ENCODE data around the gene POLR2H.

POLR2H gene

GRCh38 chr3:184361532-184361931 is at the start of gene POLR2H, which contains the start of gene CLCN2:
POLR2H (plus strand) TSS chr3:184361710; CDS start chr3:184363493, 1,783 bp downstream.
CLCN2 (minus strand) TSS chr3:184361605; CDS start chr3:184361479, 126 bp downstream.
- DNase-seq (ENCODE audit: low read depth) = peak; percentile 40

- peak; percentile 85 for DNase-seq (ENCODE audit: low read depth)
Measured at GRCh38 chr3:184314363-184314699, 47.2 kb upstream of the POLR2H start, which contains the start of gene EIF4G1. EIF4G1 (plus strand) TSS chr3:184314606; CDS start chr3:184315797, 1,191 bp downstream.

- DNase-seq (ENCODE audit: low read depth) = peak; percentile 37
Measured at GRCh38 chr3:184314700-184315542, 46.6 kb upstream of the POLR2H start.

GRCh38 chr3:184315543-184315867 is 46.0 kb upstream of the POLR2H start:
- no peak for DNase-seq (ENCODE audit: low read depth)

GRCh38 chr3:184315871-184316661 is 45.4 kb upstream of the POLR2H start:
- no peak for DNase-seq (ENCODE audit: low read depth)

DNA sequence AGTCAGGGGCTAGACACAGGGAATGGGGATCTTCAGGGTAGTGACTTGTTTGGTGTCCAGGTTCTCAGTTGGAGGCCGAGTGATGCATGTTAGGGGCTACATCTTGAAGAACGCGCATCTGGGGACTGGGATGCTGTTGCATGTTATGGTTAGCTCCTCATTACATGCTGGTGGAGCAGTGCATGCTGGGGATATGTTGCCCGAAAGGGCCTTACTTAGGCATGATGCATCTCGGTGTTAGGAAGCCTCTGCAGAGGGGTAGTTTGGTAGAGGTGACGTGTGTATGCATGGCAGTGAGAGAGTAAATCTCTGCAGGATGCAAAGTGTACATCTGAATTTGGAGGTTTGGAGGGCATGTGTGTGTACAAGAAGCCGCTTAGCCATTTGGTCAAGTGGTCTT is 44.7 kb upstream of the POLR2H start:
- DNase-seq (ENCODE audit: low read depth) = no peak

- no peak for DNase-seq (ENCODE audit: low read depth)
Measured at GRCh38 chr3:184317201-184317600, 44.3 kb upstream of the POLR2H start.

DNA sequence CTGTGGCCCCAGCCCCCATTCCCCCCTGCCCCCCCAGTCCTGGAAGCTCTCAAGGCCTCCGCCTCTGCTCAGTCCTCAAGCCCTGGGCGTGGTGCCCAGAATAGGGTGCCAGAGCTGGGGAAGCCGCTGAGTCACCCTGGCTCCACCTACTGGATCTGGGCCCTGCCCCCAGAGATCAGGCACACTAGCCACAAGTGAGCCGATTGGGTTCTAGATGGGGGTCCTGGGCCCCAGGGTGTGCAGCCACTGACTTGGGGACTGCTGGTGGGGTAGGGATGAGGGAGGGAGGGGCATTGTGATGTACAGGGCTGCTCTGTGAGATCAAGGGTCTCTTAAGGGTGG is 41.4 kb upstream of the POLR2H start:
- no peak for DNase-seq (ENCODE audit: low read depth)

- no peak for DNase-seq (ENCODE audit: low read depth)
Measured at GRCh38 chr3:184321666-184322065, 39.8 kb upstream of the POLR2H start.

DNA sequence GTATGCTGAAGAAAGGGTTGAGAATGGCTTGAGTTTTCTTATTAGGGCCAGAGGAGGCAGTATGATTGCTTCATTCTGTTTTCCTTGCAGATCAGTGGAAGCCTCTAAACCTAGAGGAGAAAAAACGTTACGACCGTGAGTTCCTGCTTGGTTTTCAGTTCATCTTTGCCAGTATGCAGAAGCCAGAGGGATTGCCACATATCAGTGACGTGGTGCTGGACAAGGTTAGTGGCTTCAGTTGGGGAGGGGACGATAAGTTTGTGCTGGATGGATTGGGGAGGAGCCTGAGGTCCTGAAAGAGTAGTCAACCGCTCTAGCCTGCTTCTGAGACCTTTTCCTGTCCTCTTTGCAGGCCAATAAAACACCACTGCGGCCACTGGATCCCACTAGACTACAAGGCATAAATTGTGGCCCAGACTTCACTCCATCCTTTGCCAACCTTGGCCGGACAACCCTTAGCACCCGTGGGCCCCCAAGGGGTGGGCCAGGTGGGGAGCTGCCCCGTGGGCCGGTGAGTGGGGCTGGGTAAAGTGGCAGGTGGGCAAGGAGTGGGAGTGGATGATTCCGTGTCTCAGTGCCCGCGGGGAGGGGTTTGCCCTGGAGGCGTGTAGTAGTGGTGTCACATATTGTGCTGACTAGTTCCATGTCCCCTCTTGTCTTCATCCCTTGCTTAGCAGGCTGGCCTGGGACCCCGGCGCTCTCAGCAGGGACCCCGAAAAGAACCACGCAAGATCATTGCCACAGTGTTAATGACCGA is 38.6 kb upstream of the POLR2H start:
- no peak for DNase-seq (ENCODE audit: low read depth)

DNA sequence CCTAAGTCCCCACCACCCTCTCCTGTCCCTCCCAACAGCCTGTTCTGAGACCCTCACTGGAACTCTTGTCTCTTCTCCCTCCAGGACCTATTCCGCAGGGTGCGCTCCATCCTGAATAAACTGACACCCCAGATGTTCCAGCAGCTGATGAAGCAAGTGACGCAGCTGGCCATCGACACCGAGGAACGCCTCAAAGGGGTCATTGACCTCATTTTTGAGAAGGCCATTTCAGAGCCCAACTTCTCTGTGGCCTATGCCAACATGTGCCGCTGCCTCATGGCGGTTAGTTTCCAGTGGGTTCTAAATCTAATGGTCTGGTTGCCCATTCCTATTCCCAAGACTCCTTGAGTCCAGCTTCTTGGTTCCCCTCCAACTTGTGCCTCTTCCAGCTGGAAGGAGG is 37.8 kb upstream of the POLR2H start:
- DNase-seq (ENCODE audit: low read depth) = no peak

DNA sequence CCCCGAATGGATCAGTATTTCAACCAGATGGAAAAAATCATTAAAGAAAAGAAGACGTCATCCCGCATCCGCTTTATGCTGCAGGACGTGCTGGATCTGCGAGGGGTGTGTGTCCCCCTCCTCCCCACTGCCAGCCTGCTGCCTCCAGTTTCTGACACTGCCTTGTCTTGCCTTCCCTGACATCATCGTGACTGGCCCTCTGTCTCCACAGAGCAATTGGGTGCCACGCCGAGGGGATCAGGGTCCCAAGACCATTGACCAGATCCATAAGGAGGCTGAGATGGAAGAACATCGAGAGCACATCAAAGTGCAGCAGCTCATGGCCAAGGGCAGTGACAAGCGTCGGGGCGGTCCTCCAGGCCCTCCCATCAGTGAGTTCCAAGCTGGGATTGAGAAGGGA is 36.2 kb upstream of the POLR2H start:
- no peak for DNase-seq (ENCODE audit: low read depth)

DNA sequence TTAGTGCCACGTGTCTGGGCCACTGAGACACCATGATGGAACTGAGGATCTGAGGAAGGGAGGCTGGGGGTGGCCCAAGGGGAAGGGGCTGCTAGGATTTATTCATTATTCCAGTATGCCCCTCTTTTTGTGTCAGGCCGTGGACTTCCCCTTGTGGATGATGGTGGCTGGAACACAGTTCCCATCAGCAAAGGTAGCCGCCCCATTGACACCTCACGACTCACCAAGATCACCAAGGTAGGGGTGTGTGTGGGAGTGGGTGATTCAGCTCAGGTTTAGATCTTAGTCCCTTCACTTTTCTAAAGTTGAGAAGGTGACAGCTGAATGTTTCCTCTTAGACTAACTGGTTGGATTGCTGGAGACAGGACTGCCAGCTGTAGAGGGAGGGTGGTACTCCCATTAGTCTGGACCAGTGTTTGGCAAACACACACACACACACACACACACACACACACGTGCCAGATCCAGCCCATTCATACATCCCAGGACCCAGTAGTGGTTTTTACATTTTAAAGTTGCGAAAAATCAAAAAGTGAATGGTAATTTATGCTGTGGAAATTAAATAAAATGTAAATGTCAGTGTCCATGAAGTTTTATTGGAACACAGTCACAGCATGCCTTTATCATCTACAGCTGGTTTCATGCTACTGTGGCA is 35.7 kb upstream of the POLR2H start:
- no peak for DNase-seq (ENCODE audit: low read depth)

DNA sequence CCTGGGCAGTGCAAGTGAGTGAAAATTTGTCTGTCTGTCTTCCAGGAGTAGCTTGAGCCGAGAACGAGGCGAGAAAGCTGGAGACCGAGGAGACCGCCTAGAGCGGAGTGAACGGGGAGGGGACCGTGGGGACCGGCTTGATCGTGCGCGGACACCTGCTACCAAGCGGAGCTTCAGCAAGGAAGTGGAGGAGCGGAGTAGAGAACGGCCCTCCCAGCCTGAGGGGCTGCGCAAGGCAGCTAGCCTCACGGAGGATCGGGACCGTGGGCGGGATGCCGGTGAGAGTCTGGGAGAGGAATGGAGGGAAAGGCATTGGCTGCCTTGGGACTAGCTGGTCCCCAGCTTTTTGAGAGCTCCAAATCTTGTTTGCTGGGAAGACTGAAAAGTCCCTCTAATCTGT is 34.3 kb upstream of the POLR2H start:
- no peak for DNase-seq (ENCODE audit: low read depth)

DNA sequence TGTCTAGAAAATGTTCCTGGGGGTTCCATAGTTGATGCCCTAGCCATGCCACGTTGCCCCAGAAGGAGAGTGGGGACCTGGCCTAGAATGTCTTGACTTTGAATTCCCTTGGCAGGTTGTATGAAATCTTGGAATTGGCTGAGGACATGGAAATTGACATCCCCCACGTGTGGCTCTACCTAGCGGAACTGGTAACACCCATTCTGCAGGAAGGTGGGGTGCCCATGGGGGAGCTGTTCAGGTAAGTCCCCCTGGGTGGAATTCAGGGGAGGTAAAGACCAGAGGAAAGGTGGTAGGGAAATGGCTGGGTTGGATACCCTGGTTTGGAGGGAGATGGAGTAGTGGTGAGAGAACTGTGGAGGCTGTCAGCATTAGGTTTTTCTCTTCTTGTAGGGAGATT is 33.0 kb upstream of the POLR2H start:
- DNase-seq (ENCODE audit: low read depth) = no peak

GRCh38 chr3:184332370-184333090 is 29.0 kb upstream of the POLR2H start:
- DNase-seq (ENCODE audit: low read depth) = no peak

DNA sequence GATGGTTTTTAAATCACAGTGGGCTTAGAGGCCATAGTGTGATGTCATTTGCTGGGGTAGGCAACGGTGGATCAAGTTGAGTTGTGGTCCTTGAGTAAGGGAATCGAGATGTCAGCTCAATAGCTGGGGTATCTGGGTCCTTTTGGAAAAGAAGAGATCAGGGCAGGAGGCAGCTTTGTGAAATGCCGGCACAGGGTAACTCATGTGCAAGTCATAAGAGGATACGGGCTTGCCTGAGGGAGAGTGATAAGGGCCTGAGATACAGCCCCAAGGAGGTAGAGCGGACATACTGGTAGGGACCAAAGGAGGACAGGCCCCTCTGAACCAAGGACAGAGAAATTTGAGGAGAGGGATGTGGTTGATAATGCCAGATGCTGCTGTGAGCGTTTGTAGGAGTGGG is 28.3 kb upstream of the POLR2H start:
- no peak for DNase-seq (ENCODE audit: low read depth)

- DNase-seq (ENCODE audit: low read depth) = no peak
Measured at GRCh38 chr3:184333700-184334099, 27.8 kb upstream of the POLR2H start.

DNA sequence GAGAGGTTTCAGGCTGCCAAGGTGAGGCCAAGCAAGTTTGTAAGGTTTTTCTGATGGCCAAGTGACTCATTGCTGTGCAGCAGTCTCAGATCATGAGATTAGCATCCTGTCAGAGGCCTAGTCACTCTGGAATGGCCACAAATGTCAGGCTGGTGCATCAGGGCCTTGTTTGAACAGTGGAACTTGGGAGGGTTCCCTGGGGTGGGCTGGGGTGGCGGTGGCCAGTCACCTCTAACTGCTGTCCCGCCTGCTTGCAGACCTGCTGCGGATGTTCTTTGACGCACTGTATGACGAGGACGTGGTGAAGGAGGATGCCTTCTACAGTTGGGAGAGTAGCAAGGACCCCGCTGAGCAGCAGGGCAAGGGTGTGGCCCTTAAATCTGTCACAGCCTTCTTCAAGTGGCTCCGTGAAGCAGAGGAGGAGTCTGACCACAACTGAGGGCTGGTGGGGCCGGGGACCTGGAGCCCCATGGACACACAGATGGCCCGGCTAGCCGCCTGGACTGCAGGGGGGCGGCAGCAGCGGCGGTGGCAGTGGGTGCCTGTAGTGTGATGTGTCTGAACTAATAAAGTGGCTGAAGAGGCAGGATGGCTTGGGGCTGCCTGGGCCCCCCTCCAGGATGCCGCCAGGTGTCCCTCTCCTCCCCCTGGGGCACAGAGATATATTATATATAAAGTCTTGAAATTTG is 26.9 kb upstream of the POLR2H start:
- DNase-seq (ENCODE audit: low read depth) = no peak

GRCh38 chr3:184335291-184335660 is 26.2 kb upstream of the POLR2H start:
- DNase-seq (ENCODE audit: low read depth) = no peak
